Right ventricle myocardium superior (tissue), 1 donor: ENCODE measurements around the gene PPP2CA. TPM values are rescaled to one million over a fixed set of nuclear protein-coding genes. Genes with fewer than 3 reads are reported as not detected.

Source experiments
- ATAC-seq: fragments of 200-7000 bp; cut with Tn5 transposase; one replicate; pipeline ENCODE4 v1.9.1; 2020; ENCODE audit warnings: mild to moderate bottlenecking; ENCODE audit not compliant: poor library complexity
- DNase-seq: peaks from one replicate; pipeline ENCODE4 v3.0.0-alpha.2; 2020
- intact Hi-C: fragments of 100-400 bp; cut with DNase I; formaldehyde crosslinking; loops from one replicate; pipeline ENCODE4 v1.11.2; 2022
- total RNA-seq: library from RNA; stranded (reverse); fragmentation: NEBNext Ultra II Directional; extraction: Animal tissue kit (Norgen Biotek cat#: 25700); gene quantifications from one replicate; pipeline ENCODE4 v1.2.1, GENCODE V29; 2021
- donor health status: DM: no; HTN: yes; CAD: no; lungs with severe emphysema.

The PPP2CA gene
- total RNA-seq, 1 donor from 2014 or later: 135 TPM

- intact Hi-C loops: no loop called here
- ATAC-seq (peak; percentile 77), DNase-seq (no peak)
These were observed 16.2 kb downstream of the PPP2CA start for GRCh38 chr5:134209477-134210245.

DNA sequence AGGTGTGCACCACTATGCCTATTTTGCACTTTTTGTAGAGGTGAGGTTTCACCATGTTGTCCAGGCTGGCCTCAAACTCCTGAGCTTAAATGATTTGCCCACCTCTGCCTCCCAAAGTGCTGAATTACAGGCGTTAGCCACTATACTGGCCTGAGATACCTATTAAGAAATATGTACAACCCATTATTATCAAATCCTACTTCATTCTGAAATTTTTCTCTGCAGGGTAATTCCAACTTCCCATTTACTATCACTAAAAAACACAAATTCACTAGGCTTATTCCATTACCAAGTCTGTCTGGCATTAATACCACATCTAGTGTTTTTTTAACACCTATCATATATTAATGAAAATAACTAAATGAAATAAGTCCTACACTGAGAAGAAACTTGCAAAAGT, 18.2 kb downstream of the PPP2CA start:
- DNase-seq: no peak
- ATAC-seq: no peak
- intact Hi-C loops: no loop called here

GRCh38 chr5:134206627-134207160, 19.2 kb downstream of the PPP2CA start:
- no peak for ATAC-seq
- no peak for DNase-seq
- intact Hi-C loops: no loop called here

DNA sequence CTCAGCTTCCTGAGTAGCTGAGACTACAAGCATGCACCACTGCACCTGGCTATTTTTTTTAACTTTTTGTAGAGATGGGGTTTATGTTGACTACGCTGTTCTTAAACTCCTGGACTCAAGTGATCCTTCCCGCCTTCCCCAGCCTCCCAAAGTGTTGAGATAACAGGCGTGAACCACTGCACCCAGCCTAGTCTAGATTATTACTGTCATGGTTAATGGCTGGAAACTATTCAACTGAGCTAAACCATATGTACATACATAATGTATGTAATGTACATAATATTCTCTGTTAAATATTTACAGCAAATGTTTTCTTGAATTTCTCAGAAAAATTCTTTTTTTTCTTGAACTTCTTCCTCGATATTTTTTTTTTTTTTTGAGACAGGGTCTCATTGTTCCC, 21.3 kb downstream of the PPP2CA start:
- DNase-seq (no peak), ATAC-seq (no peak)
- intact Hi-C loops: no loop called here

DNA sequence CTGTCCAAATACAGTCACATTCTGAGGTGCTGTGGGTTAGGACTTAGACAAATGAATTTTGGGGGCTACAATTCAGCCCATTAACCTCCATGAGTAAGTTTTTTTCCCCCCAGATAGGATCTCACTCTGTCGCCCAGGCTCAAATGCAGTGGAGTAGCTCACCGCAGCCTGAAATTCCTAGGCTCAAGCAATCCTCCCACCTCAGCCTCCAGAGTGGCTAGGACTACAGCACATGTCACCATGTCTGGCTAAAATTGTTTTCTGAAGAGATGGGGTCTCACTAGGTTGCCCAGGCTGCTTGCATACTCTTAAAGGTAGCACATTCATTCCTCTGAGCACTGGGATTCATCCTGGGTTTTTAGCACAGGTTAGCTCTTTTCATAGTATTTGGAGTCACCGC, 22.2 kb downstream of the PPP2CA start:
- intact Hi-C loops: no loop called here

GRCh38 chr5:134195666-134196065, 30.2 kb downstream of the PPP2CA start:
- no peak for DNase-seq
- ATAC-seq: no peak
- intact Hi-C loops: no loop called here

More for the DNA sequence above, 22.2 kb downstream of the PPP2CA start:
- DNase-seq (no peak), ATAC-seq (no peak)

DNA sequence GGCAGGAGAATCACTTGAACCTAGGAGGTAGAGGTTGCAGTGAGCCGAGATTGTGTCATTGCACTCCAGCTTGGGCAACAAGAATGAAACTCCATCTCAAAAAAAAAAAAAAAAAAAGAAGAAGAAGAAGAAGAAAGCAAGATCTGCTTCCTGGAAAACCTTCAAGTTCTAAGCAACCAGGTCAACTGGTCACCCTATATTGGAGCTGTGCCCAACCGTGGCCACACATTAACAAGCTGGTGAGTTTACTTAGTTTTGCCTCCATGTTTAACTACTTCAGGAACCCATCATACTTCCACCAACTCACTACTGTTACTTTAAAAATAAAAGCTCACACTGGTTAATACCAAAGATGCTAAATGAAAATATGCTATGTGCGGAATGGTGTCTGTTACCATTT, 36.8 kb downstream of the PPP2CA start:
- DNase-seq (no peak), ATAC-seq (no peak)
- intact Hi-C loops: loop anchor here (10.0 kb wide), 1 partner anchor 396 kb away; no protein-coding TSS in a partner anchor

DNA sequence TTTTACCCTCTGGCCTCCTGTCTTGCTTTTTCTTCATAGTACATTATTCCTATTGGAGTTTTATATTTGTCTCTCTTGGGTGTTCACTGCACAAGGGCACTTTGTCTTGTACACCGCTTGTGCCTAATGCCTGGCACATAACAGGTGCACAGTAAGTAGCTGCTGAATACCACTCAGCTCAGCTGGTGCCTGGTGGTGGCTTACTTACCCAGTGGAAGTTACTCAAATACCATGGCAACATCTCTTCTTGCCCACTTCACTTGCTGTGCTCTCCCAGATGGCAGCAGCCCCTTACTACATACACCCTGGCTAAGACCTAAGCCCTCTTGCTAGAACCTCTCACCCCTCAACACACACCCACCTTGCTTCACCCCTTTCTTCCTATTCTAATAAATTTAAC, 37.8 kb downstream of the PPP2CA start:
- intact Hi-C loops: loop anchor here (10.0 kb wide), 1 partner anchor 397 kb away; no protein-coding TSS in a partner anchor
- ATAC-seq (no peak), DNase-seq (no peak)

DNA sequence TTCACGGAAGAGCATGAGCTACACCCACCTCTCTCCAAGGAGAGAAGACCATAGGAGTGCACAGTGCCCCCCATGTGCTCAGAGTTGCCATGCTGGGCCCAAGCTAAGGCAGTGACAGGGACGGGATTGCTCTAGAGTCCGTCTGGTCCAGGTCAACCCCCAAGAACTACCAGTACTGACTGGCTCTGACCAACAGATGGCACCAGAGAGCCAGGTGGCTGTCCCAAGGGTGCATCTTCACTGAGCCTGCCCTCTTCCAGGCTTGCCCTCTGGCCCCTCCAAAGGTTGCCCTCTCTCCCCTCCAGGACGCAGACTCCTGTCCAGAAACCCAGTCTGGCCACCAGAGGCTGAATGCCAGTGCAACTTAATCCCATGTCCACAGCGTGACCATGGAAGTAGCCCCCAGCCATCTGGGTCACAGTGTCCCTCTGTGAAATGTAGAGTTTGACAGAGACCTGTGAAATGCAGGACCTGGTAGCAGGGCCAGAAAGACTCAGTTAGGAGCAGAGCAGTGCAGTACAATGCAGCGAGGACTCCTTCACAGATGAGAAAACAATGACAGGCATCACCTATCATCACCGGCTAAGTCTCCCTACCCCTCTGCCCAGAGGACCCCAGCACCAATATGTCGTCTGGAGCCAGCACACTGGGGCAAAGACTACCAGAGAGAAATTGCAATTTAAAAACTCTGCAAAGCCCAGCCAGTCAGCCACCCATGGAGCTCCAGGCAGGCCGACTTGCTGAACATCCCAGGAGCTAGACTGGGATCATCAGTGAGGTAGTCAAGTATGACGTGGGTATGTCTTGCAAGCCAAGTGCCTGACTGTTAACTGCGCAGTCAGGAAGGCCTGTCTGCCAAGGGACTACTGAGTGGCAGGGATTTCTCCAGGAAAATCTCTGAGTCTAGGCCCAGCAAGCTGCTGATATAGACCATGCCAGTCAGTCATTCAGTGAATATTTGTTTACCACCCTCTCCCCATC, 41.4 kb downstream of the PPP2CA start:
- intact Hi-C loops: loop anchor here (1.0 to 10.0 kb wide), 2 partner anchors 105 to 400 kb away; no protein-coding TSS in a partner anchor
- peak; percentile 68 for DNase-seq
- peak; percentile 92 for ATAC-seq

GRCh38 chr5:134183481-134183880, 42.4 kb downstream of the PPP2CA start:
- DNase-seq (no peak), ATAC-seq (no peak)
- intact Hi-C loops: loop anchor here (10.0 kb wide), 1 partner anchor 401 kb away; no protein-coding TSS in a partner anchor

DNA sequence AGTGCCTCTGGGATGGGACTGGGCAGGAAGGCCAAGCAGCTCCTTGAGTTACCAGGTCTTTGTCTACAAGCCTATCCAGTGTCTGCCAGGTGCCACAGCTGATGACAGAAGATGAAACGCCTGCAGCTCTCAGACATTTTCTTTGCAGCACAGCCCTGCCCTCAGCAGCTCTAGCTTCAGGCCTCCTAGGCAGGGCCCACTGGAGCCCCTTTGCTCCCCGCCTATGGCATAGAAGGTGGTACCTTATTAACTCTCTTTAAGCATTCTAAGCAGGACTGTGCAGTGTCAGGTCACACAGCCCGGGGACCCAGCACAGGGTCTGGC, 47.8 kb downstream of the PPP2CA start:
- ATAC-seq (no peak), DNase-seq (no peak)
- intact Hi-C loops: no loop called here

DNA sequence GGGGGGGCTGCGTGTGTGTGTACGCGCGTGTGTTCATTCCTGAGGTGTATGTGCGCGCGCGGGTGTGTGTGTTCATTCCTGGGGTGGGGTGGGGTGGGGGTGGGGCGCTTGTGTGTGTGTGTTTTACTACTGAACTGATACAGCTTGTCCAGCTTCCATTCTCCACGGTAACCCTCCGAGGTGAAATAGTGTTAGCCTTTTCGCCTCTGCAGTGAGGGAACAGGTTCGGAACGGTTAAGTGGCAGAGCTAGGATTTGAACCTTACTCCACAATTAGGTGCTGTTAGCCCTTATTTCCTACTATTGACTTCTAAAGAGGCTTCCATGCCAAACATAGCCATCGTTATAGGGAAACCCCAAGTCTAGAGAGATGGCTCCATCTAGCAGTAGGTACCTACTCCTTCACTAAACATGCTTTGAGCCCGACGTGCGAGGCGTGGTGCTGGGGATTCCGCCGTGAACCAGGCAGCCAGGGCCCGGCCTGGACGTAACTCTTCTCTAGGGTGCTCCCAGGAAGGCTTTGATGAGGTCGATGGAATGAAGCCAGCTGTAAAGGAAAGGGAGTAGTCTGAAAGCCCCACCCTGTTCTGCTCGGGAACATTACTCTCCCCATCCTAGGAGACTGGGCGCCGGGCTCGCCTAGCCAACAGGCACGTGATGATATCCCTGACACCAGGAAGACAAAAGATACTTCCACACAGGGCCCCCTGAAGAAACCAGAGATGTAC, 48.3 kb downstream of the PPP2CA start:
- ATAC-seq (peak; percentile 56), DNase-seq (peak; percentile 51)
- intact Hi-C loops: no loop called here

DNA sequence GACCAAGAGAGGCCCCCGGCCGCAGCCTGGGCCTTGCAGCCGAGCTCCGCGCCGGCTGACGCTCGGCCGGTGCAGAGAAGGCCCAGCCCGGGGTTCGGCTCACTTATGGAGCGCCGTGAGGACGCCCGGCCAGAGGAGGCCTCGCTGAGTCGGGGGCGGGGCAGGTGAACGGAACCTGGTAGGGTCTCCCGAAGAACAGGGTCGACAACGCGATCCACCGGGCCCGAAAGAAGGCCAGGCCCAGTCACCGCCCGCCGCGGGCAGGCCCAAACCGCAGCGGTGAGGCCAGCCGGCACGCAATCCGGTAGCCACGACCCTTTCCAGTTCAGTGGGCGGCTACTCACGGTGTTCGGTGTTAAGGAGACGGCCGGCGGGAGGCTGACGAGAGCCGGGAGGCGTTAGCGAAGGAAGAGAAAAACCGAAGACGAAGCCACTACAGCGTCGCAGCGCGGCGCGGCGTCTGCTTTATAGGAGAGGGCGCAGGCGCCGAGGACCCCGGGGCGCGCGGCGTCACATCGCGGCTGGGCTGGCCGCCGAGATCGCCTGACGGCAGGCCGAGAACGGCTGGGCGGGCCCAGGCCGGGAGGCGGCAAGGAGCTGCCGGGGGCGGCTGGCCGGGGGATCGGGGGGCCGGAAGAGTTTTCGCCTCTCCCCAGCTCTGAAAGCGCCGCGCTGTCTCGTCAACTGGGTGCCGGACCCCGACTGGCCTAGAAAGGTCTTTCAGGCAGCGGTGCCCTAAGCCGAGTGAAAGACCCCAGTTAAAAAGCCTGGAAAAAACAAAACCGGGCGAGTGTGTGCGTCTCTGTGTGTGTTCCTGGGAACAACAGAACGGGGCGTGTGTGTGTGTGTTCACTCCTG, 49.1 kb downstream of the PPP2CA start, which contains the start of gene SKP1:
TSS of gene SKP1 (minus strand) at position 440 of the 858 bp plus-strand sequence. CDS start 2,928 bp downstream, outside the sequence.
- intact Hi-C loops: no loop called here
- peak; percentile 91 for DNase-seq
- ATAC-seq: peak; percentile 94

GRCh38 chr5:134175921-134176510, 49.9 kb downstream of the PPP2CA start:
- intact Hi-C loops: no loop called here
- peak; percentile 45 for DNase-seq
- ATAC-seq: peak; percentile 11

GRCh38 chr5:134174841-134175839, 50.7 kb downstream of the PPP2CA start:
- ATAC-seq: no peak
- intact Hi-C loops: no loop called here
- no peak for DNase-seq

DNA sequence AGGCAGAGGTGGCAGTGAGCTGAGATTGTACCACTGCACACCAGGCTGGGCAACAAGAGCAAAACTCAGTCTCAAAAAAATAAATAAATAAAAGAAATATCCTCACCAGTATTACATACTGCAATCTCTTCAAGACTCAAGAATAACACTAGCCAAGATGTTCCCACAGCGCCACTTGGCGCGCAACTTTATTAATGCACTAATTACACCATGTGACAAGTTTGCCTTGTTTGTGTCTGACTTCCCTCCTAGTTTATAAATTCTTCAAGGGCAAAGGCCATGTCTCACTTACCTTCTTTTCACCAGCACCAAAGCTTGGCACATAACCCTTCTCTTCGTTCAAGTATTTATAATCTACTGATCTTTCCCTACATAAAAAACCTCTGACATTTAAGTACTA, 53.9 kb downstream of the PPP2CA start:
- intact Hi-C loops: no loop called here
- ATAC-seq: no peak
- no peak for DNase-seq
